Smooth muscle cell (in vitro differentiated cells): Measurements from ENCODE around the gene NT5C1A. TPM values are rescaled to one million over a fixed set of nuclear protein-coding genes. Genes with fewer than 3 reads are reported as not detected.

ENCODE experiments used
- DNase-seq: peaks from one replicate; lab custom pipeline; 2025; ENCODE audit not compliant: unreplicated experiment; lab: John Stamatoyannopoulos, UW
- H2AFZ ChIP-seq: fragments of 200-600 bp; sonication (generic); 2 replicates; pipeline ENCODE4 v1.6.0; 2016; ENCODE audit warnings: antibody characterized with exemption, low read depth, mild to moderate bottlenecking
- H3F3A ChIP-seq: fragments of 200-600 bp; sonication (generic); 2 replicates; pipeline ENCODE4 v1.6.0; 2017; ENCODE audit warnings: antibody characterized with exemption, low read depth
- H3K27ac ChIP-seq: fragments of 200-600 bp; sonication (generic); 2 replicates; pipeline ENCODE4 v1.5.1; 2016; ENCODE audit warnings: low read depth, mild to moderate bottlenecking
- H3K27me3 ChIP-seq: fragments of 200-600 bp; sonication (generic); 2 replicates; pipeline ENCODE4 v1.6.1; 2016; ENCODE audit warnings: low read depth, mild to moderate bottlenecking
- H3K36me3 ChIP-seq: fragments of 200-600 bp; sonication (generic); 2 replicates; pipeline ENCODE4 v1.5.1; 2016; ENCODE audit warnings: low read depth
- H3K4me1 ChIP-seq: fragments of 200-600 bp; sonication (generic); 2 replicates; pipeline ENCODE4 v1.5.1; 2016; ENCODE audit warnings: low read depth
- H3K4me2 ChIP-seq: fragments of 200-600 bp; sonication (generic); 2 replicates; pipeline ENCODE4 v1.6.0; 2016; ENCODE audit warnings: mild to moderate bottlenecking
- H3K4me3 ChIP-seq: fragments of 200-600 bp; sonication (generic); 2 replicates; pipeline ENCODE4 v1.5.1; 2016; ENCODE audit warnings: mild to moderate bottlenecking
- H3K79me2 ChIP-seq: fragments of 200-600 bp; sonication (generic); 2 replicates; pipeline ENCODE4 v1.6.0; 2016; ENCODE audit warnings: low read depth, mild to moderate bottlenecking
- H3K9ac ChIP-seq: fragments of 200-600 bp; sonication (generic); 2 replicates; pipeline ENCODE4 v1.6.0; 2016; ENCODE audit warnings: low read depth
- H3K9me3 ChIP-seq: fragments of 200-600 bp; sonication (generic); replicated peaks from 2 replicates; pipeline ENCODE4 v1.5.1; 2016; ENCODE audit warnings: low read depth
- H4K20me1 ChIP-seq: fragments of 200-600 bp; sonication (generic); 2 replicates; pipeline ENCODE4 v1.6.0; 2016; ENCODE audit warnings: low read depth
- CTCF ChIP-seq: fragments of 200-600 bp; sonication (generic); IDR thresholded peaks from 2 replicates; pipeline ENCODE4 v1.5.1; 2017; ENCODE audit warnings: borderline replicate concordance, mild to moderate bottlenecking, antibody characterized with exemption; ENCODE audit not compliant: insufficient read depth, poor library complexity, severe bottlenecking
- WGBS: methylation state at CpG from one replicate; pipeline ENCODE4 v1.1.7; 2016; ENCODE audit warnings: low lambda C conversion rate; 5-methylcytosine and 5-hydroxymethylcytosine counted together
- polyA plus RNA-seq: library from polyadenylated mRNA; unstranded; fragments of >200 nt; fragmentation: Nextera tagmentation; extraction: Ambion mirVana; gene quantifications from 2 replicates; pipeline ENCODE4 v1.2.1, GENCODE V29; 2016
- total RNA-seq: library from RNA; depleted of rRNA; stranded (reverse); fragments of >200 nt; gene quantifications from 2 replicates; pipeline ENCODE4 v1.2.3, GENCODE V29; 2014

Gene NT5C1A
- total and polyA plus RNA-seq, 2 experiments from 2014 or later = not detected

GRCh38 chr1:39642796-39643195 is 29.1 kb downstream of the NT5C1A start:
- H3K4me1 ChIP-seq = peaks cover 11% of the 10 kb centered on the region
- no peak for TF ChIP-seq CTCF
- 72% methylated on average over 4 of the region's 4 CpGs for WGBS
- H3K36me3 ChIP-seq = no peaks in the 10 kb centered on the region
- peaks cover 12% of the 10 kb centered on the region for H3F3A ChIP-seq
- no peak for DNase-seq
- no peak overlapping the region for H3K4me3 ChIP-seq
- peaks cover 8% of the 10 kb centered on the region for H3K79me2 ChIP-seq
- H3K27ac ChIP-seq = peak overlapping the region; percentile 24
- H3K4me2 ChIP-seq = no peak overlapping the region
- no peaks in the 10 kb centered on the region for H3K9me3 ChIP-seq
- no peak overlapping the region for H3K9ac ChIP-seq
- no peaks in the 10 kb centered on the region for H4K20me1 ChIP-seq
- H2AFZ ChIP-seq = peak overlapping the region; percentile 51
- no peaks in the 10 kb centered on the region for H3K27me3 ChIP-seq

GRCh38 chr1:39640861-39641260 is 31.0 kb downstream of the NT5C1A start:
- H4K20me1 ChIP-seq = no peaks in the 10 kb centered on the region
- H3K36me3 ChIP-seq = no peaks in the 10 kb centered on the region
- no peak overlapping the region for H3K4me2 ChIP-seq
- no peak overlapping the region for H3K4me3 ChIP-seq
- peaks cover 3% of the 10 kb centered on the region for H3F3A ChIP-seq
- no peak for TF ChIP-seq CTCF
- DNase-seq = no peak
- no peak overlapping the region for H3K9ac ChIP-seq
- H3K9me3 ChIP-seq = no peaks in the 10 kb centered on the region
- 78% methylated on average over 8 of the region's 8 CpGs for whole genome bisulfite sequencing
- H3K79me2 ChIP-seq = peaks cover 15% of the 10 kb centered on the region
- no peaks in the 10 kb centered on the region for H3K27me3 ChIP-seq
- no peak overlapping the region for H2AFZ ChIP-seq
- no peaks in the 10 kb centered on the region for H3K4me1 ChIP-seq
- H3K27ac ChIP-seq = no peak overlapping the region

GRCh38 chr1:39639305-39640130 is 32.4 kb downstream of the NT5C1A start, which contains the start of gene HEYL:
TSS of gene HEYL (minus strand) at chr1:39639643. CDS start at chr1:39639625, 18 bp downstream.
- Histone ChIP-seq H3K27ac (peak within 1 kb of the TSS; percentile 45), H3K4me1 (no peaks in the 10 kb centered on the region), H3K36me3 (no peaks in the 10 kb centered on the region), H3K27me3 (no peaks in the 10 kb centered on the region), H3K9me3 (no peaks in the 10 kb centered on the region), H3K4me3 (peak within 1 kb of the TSS; percentile 53), H4K20me1 (no peaks in the 10 kb centered on the region), H2AFZ (peak within 1 kb of the TSS; percentile 78), H3K79me2 (peaks cover 22% of the 10 kb centered on the region), H3K9ac (no peak within 1 kb of the TSS), H3F3A (no peaks in the 10 kb centered on the region), H3K4me2 (peak within 1 kb of the TSS; percentile 73)
- 6% methylated on average over 70 of the region's 88 CpGs for WGBS
- TF ChIP-seq CTCF = peak; percentile 28
- DNase-seq = peak; percentile 59

- Histone ChIP-seq H4K20me1 (no peaks in the 10 kb centered on the region), H3K4me2 (peak overlapping the region; percentile 73), H3K36me3 (no peaks in the 10 kb centered on the region), H3K27me3 (no peaks in the 10 kb centered on the region), H3F3A (no peaks in the 10 kb centered on the region), H3K79me2 (peaks cover 23% of the 10 kb centered on the region), H3K9ac (no peak overlapping the region), H3K4me3 (peak overlapping the region; percentile 53), H3K4me1 (no peaks in the 10 kb centered on the region), H2AFZ (no peak overlapping the region), H3K27ac (no peak overlapping the region), H3K9me3 (no peaks in the 10 kb centered on the region)
- 57% methylated on average over 3 of the region's 3 CpGs for WGBS
- no peak for TF ChIP-seq CTCF
- DNase-seq = no peak
Measured at GRCh38 chr1:39638965-39639304, 33.0 kb downstream of the NT5C1A start.
